SK-N-MC (cell line): Measurements from ENCODE around the gene HOXC11.

Experiments used
- DNase-seq: peaks from one replicate; pipeline ENCODE4 v3.0.0-alpha.2; 2011; ENCODE audit warnings: low read depth, low spot score
- H3K27ac ChIP-seq: fragments of 200-600 bp; sonication (generic); 2 replicates; pipeline ENCODE4 v1.5.1; 2016; ENCODE audit warnings: mixed run types
- H3K36me3 ChIP-seq: fragments of 200-600 bp; sonication (generic); 2 replicates; pipeline ENCODE4 v1.6.1; 2017; ENCODE audit warnings: antibody characterized with exemption, low read length, mixed read lengths; ENCODE audit not compliant: insufficient read depth
- H3K4me3 ChIP-seq: fragments of 200-600 bp; sonication (generic); 2 replicates; pipeline ENCODE4 v1.5.1; 2016
- H3K9ac ChIP-seq: fragments of 200-600 bp; sonication (generic); 2 replicates; pipeline ENCODE4 v1.8.0; 2017; ENCODE audit warnings: mixed run types, mixed read lengths; ENCODE audit not compliant: insufficient read length
- H3K9me3 ChIP-seq: fragments of 200-600 bp; sonication (generic); 2 replicates; pipeline ENCODE4 v1.6.1; 2017; ENCODE audit warnings: low read depth, mild to moderate bottlenecking, antibody characterized with exemption, low read length, moderate library complexity, mixed read lengths
- EZH2 ChIP-seq: fragments of 200-600 bp; sonication (generic); IDR thresholded peaks from one replicate; pipeline ENCODE4 v1.6.1; 2017; ENCODE audit warnings: antibody characterized with exemption
- FOXP2 ChIP-seq: optimal IDR thresholded peaks from 2 replicates; pipeline ENCODE3; 2011; ENCODE audit warnings: mild to moderate bottlenecking, moderate library complexity; ENCODE audit not compliant: insufficient read depth; ENCODE audit errors: extremely low read length, control extremely low read depth
- POLR2AphosphoS5 ChIP-seq: IDR thresholded peaks from 2 replicates; pipeline ENCODE4 v1.6.1; 2012; ENCODE audit warnings: mild to moderate bottlenecking, low read depth, low read length, borderline replicate concordance

Gene HOXC11

GRCh38 chr12:53954694-53955035 is 18.3 kb upstream of the HOXC11 start, which contains the start of gene HOXC12:
TSS of gene HOXC12 (plus strand) at chr12:53954903. CDS start at chr12:53954930, 27 bp downstream.
- no peaks in the 10 kb centered on the region for H3K36me3 ChIP-seq
- peak within 1 kb of the TSS; percentile 91 for H3K9ac ChIP-seq
- H3K4me3 ChIP-seq = peak within 1 kb of the TSS; percentile 94
- H3K9me3 ChIP-seq = no peaks in the 10 kb centered on the region
- TF ChIP-seq EZH2 (no peak), POLR2AphosphoS5 (peak; percentile 77; the same call in 1 of the 2 replicates), FOXP2 (no peak)
- peak within 1 kb of the TSS; percentile 77 for H3K27ac ChIP-seq
- DNase-seq = no peak

- TF ChIP-seq POLR2AphosphoS5 = no peak
- peak overlapping the region; percentile 91 for H3K9ac ChIP-seq
- H3K27ac ChIP-seq = peak overlapping the region; percentile 77
- no peak for DNase-seq
- no peaks in the 10 kb centered on the region for H3K9me3 ChIP-seq
- H3K4me3 ChIP-seq = peak overlapping the region; percentile 94
- no peaks in the 10 kb centered on the region for H3K36me3 ChIP-seq
These were observed 17.7 kb upstream of the HOXC11 start for GRCh38 chr12:53955036-53955775.

GRCh38 chr12:53955776-53956250 is 17.1 kb upstream of the HOXC11 start:
- Histone ChIP-seq H3K4me3 (peak overlapping the region; percentile 94), H3K27ac (no peak overlapping the region), H3K36me3 (no peaks in the 10 kb centered on the region), H3K9ac (peak overlapping the region; percentile 91), H3K9me3 (no peaks in the 10 kb centered on the region)
- TF ChIP-seq POLR2AphosphoS5 (no peak), FOXP2 (no peak), EZH2 (no peak)
- DNase-seq = no peak

- no peak for DNase-seq
- TF ChIP-seq POLR2AphosphoS5 (no peak), FOXP2 (no peak)
- Histone ChIP-seq H3K36me3 (no peaks in the 10 kb centered on the region), H3K4me3 (peak overlapping the region; percentile 94), H3K9ac (peak overlapping the region; percentile 91), H3K9me3 (no peaks in the 10 kb centered on the region), H3K27ac (no peak overlapping the region)
These were observed 16.6 kb upstream of the HOXC11 start for GRCh38 chr12:53956251-53956887.

- H3K9me3 ChIP-seq = no peaks in the 10 kb centered on the region
- no peak overlapping the region for H3K4me3 ChIP-seq
- TF ChIP-seq EZH2 = no peak
- no peak for TF ChIP-seq POLR2AphosphoS5
- TF ChIP-seq FOXP2 = no peak
- H3K27ac ChIP-seq = no peak overlapping the region
- no peak overlapping the region for H3K9ac ChIP-seq
- 0 out of 2 replicates have a peak, but pooled peaks cover 4% of the 10 kb centered on the region for H3K36me3 ChIP-seq
- no peak for DNase-seq
These were observed 15.9 kb upstream of the HOXC11 start for GRCh38 chr12:53956914-53957536.

- Histone ChIP-seq H3K9ac (no peak overlapping the region), H3K4me3 (no peak overlapping the region), H3K27ac (no peak overlapping the region), H3K36me3 (peaks cover 10% of the 10 kb centered on the region), H3K9me3 (no peaks in the 10 kb centered on the region)
- TF ChIP-seq EZH2 (no peak), FOXP2 (no peak), POLR2AphosphoS5 (no peak)
- DNase-seq = no peak
These were observed 14.8 kb upstream of the HOXC11 start for GRCh38 chr12:53958128-53958527.

- Histone ChIP-seq H3K9me3 (no peaks in the 10 kb centered on the region), H3K27ac (no peak overlapping the region), H3K9ac (no peak overlapping the region), H3K36me3 (peaks cover 19% of the 10 kb centered on the region), H3K4me3 (no peak overlapping the region)
- no peak for TF ChIP-seq EZH2
- TF ChIP-seq POLR2AphosphoS5 = no peak
- TF ChIP-seq FOXP2 = no peak
- DNase-seq = no peak
These were observed 13.6 kb upstream of the HOXC11 start for GRCh38 chr12:53959314-53959713.
